GM12878 (cell line): ENCODE measurements around the gene PITX1. TPM values are rescaled to one million over a fixed set of nuclear protein-coding genes. Genes with fewer than 3 reads are reported as not detected.

Experiments
- ATAC-seq: fragments of 200-7000 bp; cut with Tn5 transposase; 3 replicates; pipeline ENCODE4 v1.9.1; 2020; ENCODE audit warnings: mild to moderate bottlenecking, moderate library complexity
- BruUV-seq: library from RNA; stranded (reverse); fragments of 400-500 nt; replicated peaks from 2 replicates; lab custom pipeline; 2021; lab: Mats Ljungman, UMichigan
- CTCF ChIA-PET: fragments of 300-600 bp; sonication (Branson Sonifier 250); formaldehyde crosslinking; extraction: SDS; loops from one replicate; lab custom pipeline; 2021; ENCODE audit warnings: inconsistent platforms; lab: Yijun Ruan, JAX
- POLR2A ChIA-PET: fragments of 350-600 bp; formaldehyde crosslinking; extraction: SDS; loops from one replicate; lab custom pipeline; 2021; ENCODE audit warnings: inconsistent platforms; lab: Charles Lee
- RAD21 ChIA-PET: fragments of 300-600 bp; sonication (Branson Sonifier 250); formaldehyde crosslinking; loops from one replicate; lab custom pipeline; 2023; ENCODE audit warnings: antibody characterized with exemption; ENCODE audit not compliant: unreplicated experiment; lab: Charles Lee
- SMC1A ChIA-PET: fragments of 300-600 bp; sonication (Branson Sonifier 250); formaldehyde crosslinking; loops from one replicate; lab custom pipeline; 2023; ENCODE audit not compliant: unreplicated experiment, uncharacterized antibody; lab: Charles Lee
- DNase-seq: peaks from one replicate; pipeline ENCODE4 v3.0.0-alpha.2; 2011; ENCODE audit warnings: low read depth, low spot score
- FAIRE-seq: peaks from 3 replicates; lab custom pipeline; 2011; peaks lifted over from hg19 to GRCh38; lab: Jason Lieb, UNC
- H2AFZ ChIP-seq: 2 replicates; pipeline ENCODE4 v1.6.0; 2011; ENCODE audit warnings: low read depth, low read length, control low read depth; ENCODE audit not compliant: control insufficient read depth
- H3K27ac ChIP-seq: 2 replicates; pipeline ENCODE4 v1.5.1; 2011; ENCODE audit warnings: control low read depth; ENCODE audit not compliant: control insufficient read depth, insufficient read depth
- H3K27me3 ChIP-seq, 2 experiments: replicated peaks in 1 of 2; 2 replicates each; pipeline versions ENCODE4 v1.6.0 to v1.6.1; 2011; ENCODE audit warnings: low read length in 1 of 2; ENCODE audit not compliant: control insufficient read depth in 2 of 2, insufficient read depth in 2 of 2
- H3K36me3 ChIP-seq, 2 experiments: 2 replicates each; pipeline ENCODE4 v1.5.1; 2011; ENCODE audit warnings: low read length in 1 of 2; ENCODE audit not compliant: control insufficient read depth in 2 of 2, insufficient read depth in 2 of 2
- H3K4me1 ChIP-seq: 2 replicates; pipeline ENCODE4 v1.6.1; 2011; ENCODE audit warnings: mild to moderate bottlenecking, low read length, moderate library complexity, mixed read lengths; ENCODE audit not compliant: control insufficient read depth, insufficient read depth
- H3K4me2 ChIP-seq: 2 replicates; pipeline ENCODE4 v1.6.0; 2011; ENCODE audit warnings: control low read depth; ENCODE audit not compliant: control insufficient read depth, insufficient read depth
- H3K4me3 ChIP-seq: fragments of 200-600 bp; sonication (generic); 2 replicates; pipeline ENCODE4 v1.5.1; 2016
- H3K79me2 ChIP-seq: 2 replicates; pipeline ENCODE4 v1.6.0; 2011; ENCODE audit warnings: low read length; ENCODE audit not compliant: control insufficient read depth, insufficient read depth
- H3K9ac ChIP-seq: 2 replicates; pipeline ENCODE4 v1.8.0; 2011; ENCODE audit warnings: low read length, control low read depth, mixed read lengths; ENCODE audit not compliant: control insufficient read depth, insufficient read depth
- H3K9me3 ChIP-seq: replicated peaks from 3 replicates; pipeline ENCODE4 v1.5.1; 2011; ENCODE audit warnings: mild to moderate bottlenecking, low read length; ENCODE audit not compliant: control insufficient read depth, insufficient read depth
- H4K20me1 ChIP-seq: 2 replicates; pipeline ENCODE4 v1.6.0; 2011; ENCODE audit not compliant: control insufficient read depth, insufficient read depth
- BACH1 ChIP-seq: fragments of 450-650 bp; IDR thresholded peaks from 2 replicates; pipeline ENCODE4 v1.6.1; 2017; ENCODE audit warnings: mild to moderate bottlenecking, borderline replicate concordance
- BCL3 ChIP-seq: IDR thresholded peaks from 2 replicates; pipeline ENCODE4 v1.6.1; 2011; ENCODE audit warnings: borderline replicate concordance, low read depth, mild to moderate bottlenecking, moderate library complexity, low read length; ENCODE audit not compliant: insufficient read depth, poor library complexity, severe bottlenecking
- BHLHE40 ChIP-seq, 2 experiments: fragments of 450-650 bp in 1 of 2; IDR thresholded peaks; 2 replicates each; pipeline ENCODE4 v1.6.1; 2011 to 2017; ENCODE audit warnings: low read depth in 2 of 2, borderline replicate concordance in 1 of 2, improper control_type of control experiment in 1 of 2, low read length in 1 of 2, mild to moderate bottlenecking in 1 of 2
- EZH2 ChIP-seq: IDR thresholded peaks from 2 replicates; pipeline ENCODE4 v1.6.1; 2012; ENCODE audit warnings: low read depth, mild to moderate bottlenecking, control low read depth, inconsistent platforms, low read length, borderline replicate concordance; ENCODE audit not compliant: control insufficient read depth
- IKZF2 ChIP-seq, 2 experiments: fragments of 450-650 bp; IDR thresholded peaks; 2 replicates each; pipeline ENCODE4 v1.6.1; 2017; ENCODE audit warnings: mild to moderate bottlenecking in 2 of 2, moderate library complexity in 2 of 2
- PAX5 ChIP-seq: IDR thresholded peaks from 2 replicates; pipeline ENCODE4 v1.6.1; 2011; ENCODE audit warnings: low read depth, low read length, borderline replicate concordance
- RBBP5 ChIP-seq: fragments of 200-600 bp; sonication (generic); conservative IDR thresholded peaks from 2 replicates; pipeline ENCODE4 v1.6.1; 2016
- RELA ChIP-seq: fragments of 450-650 bp; IDR thresholded peaks from 2 replicates; pipeline ENCODE4 v1.8.0; 2014; ENCODE audit warnings: borderline replicate concordance; ENCODE audit not compliant: partially characterized antibody
- RFX5 ChIP-seq: IDR thresholded peaks from 2 replicates; pipeline ENCODE4 v1.6.1; 2011; ENCODE audit warnings: low read depth, low read length, improper control_type of control experiment
- USF1 ChIP-seq: IDR thresholded peaks from 2 replicates; pipeline ENCODE4 v1.6.1; 2011; ENCODE audit warnings: borderline replicate concordance, low read depth, mild to moderate bottlenecking, moderate library complexity, mixed read lengths, low read length; ENCODE audit not compliant: insufficient read depth; ENCODE audit errors: extremely low read length
- WRNIP1 ChIP-seq: IDR thresholded peaks from 2 replicates; pipeline ENCODE4 v1.6.1; 2011; ENCODE audit warnings: low read depth, low read length, improper control_type of control experiment, borderline replicate concordance
- ZNF622 ChIP-seq: fragments of 450-650 bp; IDR thresholded peaks from 2 replicates; pipeline ENCODE4 v1.6.1; 2017; ENCODE audit warnings: mild to moderate bottlenecking, inconsistent platforms
- WGBS: methylation state at CpG from one replicate; pipeline ENCODE4 v1.1.6; 2016; ENCODE audit warnings: low lambda C conversion rate; ENCODE audit not compliant: insufficient replicate concordance, insufficient coverage; ENCODE audit errors: missing lambda C conversion rate; 5-methylcytosine and 5-hydroxymethylcytosine counted together
- in situ Hi-C: fragments of 300-500 bp; cut with MboI; formaldehyde crosslinking; loops from 9 replicates; pipeline ENCODE4 v1.14.3; 2018; ENCODE audit warnings: mixed read lengths
- intact Hi-C: fragments of 100-400 bp; cut with micrococcal nuclease; formaldehyde crosslinking; loops from one replicate; pipeline ENCODE4 v1.14.2; 2022; ENCODE audit not compliant: unreplicated experiment
- polyA plus RNA-seq, 11 experiments: library from polyadenylated mRNA; depleted of rRNA in 4 of 11; unstranded in 6 of 11; stranded (reverse) in 5 of 11; fragments of >200 nt; fragmentation: Nextera tagmentation in 4 of 11; fragmentation: Illumina TruSeq in 1 of 11; extraction: Ambion mirVana in 4 of 11; extraction: Trizol in 1 of 11; gene quantifications; 1 replicate in 1 of 11; 2 replicates in 10 of 11; pipeline versions ENCODE4 v1.2.1 to v1.2.3, GENCODE V29; 2011 to 2016; ENCODE audit warnings: inconsistent platforms in 2 of 11, missing spikeins in 2 of 11, low read depth in 1 of 11
- total RNA-seq, 4 experiments: library from RNA; depleted of rRNA in 3 of 4; stranded (reverse); fragments of >200 nt in 3 of 4; fragmentation: Illumina TruSeq in 1 of 4; extraction: Trizol in 1 of 4; gene quantifications; 2 replicates each; pipeline versions ENCODE4 v1.2.1 to v1.2.3, GENCODE V29; 2013 to 2021

PITX1 gene
- total and polyA plus RNA-seq, 10 of the 15 experiments (the other 5 are each of a cell fraction or from before 2014, with no cell fraction given): 0.16 to 1.1 (median 0.68) TPM; not detected in 5

GRCh38 chr5:135031813-135032694 lies 2.0 kb downstream of the PITX1 start:
- H3K9ac ChIP-seq: no peak overlapping the region
- ChIA-PET RAD21 (no interaction called here), SMC1A (no interaction called here), CTCF (no interaction called here), POLR2A (no interaction called here)
- BruUV-seq: no TSS peak
- peaks cover 31 to 36% of the 10 kb centered on the region in 2 experiments for H3K27me3 ChIP-seq
- no peaks in the 10 kb centered on the region for H3K36me3 ChIP-seq
- H3K27ac ChIP-seq: no peak overlapping the region
- no peak overlapping the region for H3K4me3 ChIP-seq
- peaks cover 6% of the 10 kb centered on the region; the same call in 2 of the 3 replicates for H3K9me3 ChIP-seq
- ATAC-seq (no peak), DNase-seq (no peak), FAIRE-seq (no peak)
- WGBS: 53% methylated on average over 15 of the region's 15 CpGs
- intact Hi-C loops (no loop called here), in situ Hi-C loops (no loop called here)
- no peak overlapping the region for H3K4me2 ChIP-seq
- H3K79me2 ChIP-seq: no peaks in the 10 kb centered on the region
- H3K4me1 ChIP-seq: no peaks in the 10 kb centered on the region
- H2AFZ ChIP-seq: no peak overlapping the region
- no peaks in the 10 kb centered on the region for H4K20me1 ChIP-seq
- TF ChIP-seq EZH2: 0 out of 2 replicates have a peak, but pooled peaks have one; percentile 18
- TF ChIP-seq BHLHE40 (IDR thresholded peaks at IDR 0.05; ENCODE audit: borderline replicate concordance in 1 of 2, low read depth in 2 of 2, low read length in 1 of 2): no peak

- DNase-seq (no peak), ATAC-seq (peak; percentile 18; the same call in 1 of the 3 replicates), FAIRE-seq (no peak)
- Histone ChIP-seq H2AFZ (no peak overlapping the region), H3K79me2 (no peaks in the 10 kb centered on the region), H3K27me3 (peaks cover 31 to 34% of the 10 kb centered on the region in 2 experiments), H3K9ac (no peak overlapping the region), H3K36me3 (no peaks in the 10 kb centered on the region), H3K27ac (no peak overlapping the region), H3K4me1 (no peaks in the 10 kb centered on the region), H3K4me3 (0 out of 2 replicates have a peak overlapping the region, but pooled peaks have one; percentile 36), H4K20me1 (no peaks in the 10 kb centered on the region), H3K4me2 (no peak overlapping the region), H3K9me3 (peaks cover 6% of the 10 kb centered on the region; the same call in 2 of the 3 replicates)
- 42% methylated on average over 52 of the region's 57 CpGs for WGBS
- ChIA-PET RAD21 (no interaction called here), POLR2A (no interaction called here), CTCF (no interaction called here), SMC1A (no interaction called here)
- intact Hi-C loops (no loop called here), in situ Hi-C loops (no loop called here)
- BruUV-seq: no TSS peak
- no peak for TF ChIP-seq IKZF2 (IDR thresholded peaks at IDR 0.05)
- TF ChIP-seq RFX5: no peak
- no peak for TF ChIP-seq ZNF622
- no peak for TF ChIP-seq RBBP5
- no peak for TF ChIP-seq WRNIP1
- no peak for TF ChIP-seq USF1
- TF ChIP-seq BACH1: no peak
- no peak for TF ChIP-seq RELA
- TF ChIP-seq PAX5: no peak
- no peak for TF ChIP-seq BCL3
These were observed 2.8 kb downstream of the PITX1 start for GRCh38 chr5:135030956-135031812.
